Peyer's patch (tissue), 4 donors: ENCODE data around the gene TBL1XR1. TPM values are rescaled to one million over a fixed set of nuclear protein-coding genes. Genes with fewer than 3 reads are reported as not detected.
"Not testable (repeated sequence)": the region's sequence is repeated elsewhere in the genome, so short reads cannot be mapped to it uniquely, and the experiment has no call there.

Source experiments
- DNase-seq, 3 donors: peaks; one replicate each; pipeline ENCODE4 v3.0.0-alpha.2; 2017 to 2019
- H3K27ac ChIP-seq, 4 donors: fragments of 200-600 bp; sonication (generic); one replicate each; pipeline ENCODE4 v1.5.1; 2016 to 2019
- H3K27me3 ChIP-seq, 2 donors: fragments of 200-600 bp; sonication (generic); one replicate each; pipeline ENCODE4 v1.5.1; 2019
- H3K36me3 ChIP-seq, 3 donors: fragments of 200-600 bp; sonication (generic); one replicate each; pipeline ENCODE4 v1.5.1; 2016 to 2019
- H3K4me1 ChIP-seq, 4 donors: fragments of 200-600 bp; sonication (generic); one replicate each; pipeline ENCODE4 v1.5.1; 2016 to 2019
- H3K4me3 ChIP-seq, 4 donors: fragments of 200-600 bp; sonication (generic); 1 replicate in 3 of 4; 2 replicates in 1 of 4; pipeline ENCODE4 v1.5.1; 2016 to 2019; ENCODE audit warnings: mild to moderate bottlenecking in 1 of 4
- H3K9me3 ChIP-seq, 4 donors: fragments of 200-600 bp; sonication (generic); one replicate each; pipeline ENCODE4 v1.5.1; 2016 to 2019; ENCODE audit warnings: mild to moderate bottlenecking in 1 of 4
- CTCF ChIP-seq, 6 experiments: fragments of 450-650 bp in 4 of 6; fragments of 200-600 bp in 2 of 6; sonication (generic) in 1 of 6; IDR thresholded peaks; one replicate each; pipeline ENCODE4 v1.5.1; 2017 to 2019; ENCODE audit warnings: antibody characterized with exemption in 6 of 6, mild to moderate bottlenecking in 3 of 6, moderate library complexity in 1 of 6
- POLR2A ChIP-seq, 2 donors: fragments of 450-650 bp; IDR thresholded peaks; one replicate each; pipeline ENCODE4 v1.5.1; 2017; ENCODE audit warnings: antibody characterized with exemption in 2 of 2, mild to moderate bottlenecking in 2 of 2, moderate library complexity in 2 of 2
- total RNA-seq, 4 donors: library from RNA; depleted of rRNA; stranded (reverse); fragments of >200 nt; gene quantifications; one replicate each; pipeline ENCODE4 v1.1.0, GENCODE V29; 2016

TBL1XR1 gene
- total RNA-seq, 4 donors from 2014 or later: 40.7 to 81.7 (median 69.4) TPM

- Histone ChIP-seq H3K4me3 (no peak overlapping the region), H3K36me3 (no peaks in the 10 kb centered on the region), H3K9me3 (no peaks in the 10 kb centered on the region), H3K27ac (no peak overlapping the region), H3K4me1 (peaks cover 0 to 29% (median 2%) of the 10 kb centered on the region in 4 donors), H3K27me3 (no peaks in the 10 kb centered on the region)
- DNase-seq: no peak
- TF ChIP-seq CTCF (IDR thresholded peaks at IDR 0.05) (no peak), POLR2A (IDR thresholded peaks at IDR 0.05) (no peak)
These were observed 22.6 kb downstream of the TBL1XR1 start for GRCh38 chr3:177174607-177175170.

GRCh38 chr3:177169936-177170722 lies 27.2 kb downstream of the TBL1XR1 start:
- peaks cover 0 to 13% (median 0%) of the 10 kb centered on the region in 4 donors for H3K4me1 ChIP-seq
- H3K4me3 ChIP-seq: no peak overlapping the region
- no peak for DNase-seq
- no peak for TF ChIP-seq CTCF (IDR thresholded peaks at IDR 0.05)
- TF ChIP-seq POLR2A (IDR thresholded peaks at IDR 0.05): no peak
- no peaks in the 10 kb centered on the region for H3K9me3 ChIP-seq
- H3K36me3 ChIP-seq: no peaks in the 10 kb centered on the region
- no peaks in the 10 kb centered on the region for H3K27me3 ChIP-seq
- H3K27ac ChIP-seq: no peak overlapping the region

- Histone ChIP-seq H3K4me3 (no peak overlapping the region), H3K27ac (no peak overlapping the region), H3K9me3 (no peaks in the 10 kb centered on the region), H3K27me3 (no peaks in the 10 kb centered on the region), H3K4me1 (peaks cover 0 to 8% (median 0%) of the 10 kb centered on the region in 4 donors), H3K36me3 (no peaks in the 10 kb centered on the region)
- no peak for DNase-seq
- TF ChIP-seq CTCF (IDR thresholded peaks at IDR 0.05) (no peak), POLR2A (IDR thresholded peaks at IDR 0.05) (no peak)
These were observed 28.9 kb downstream of the TBL1XR1 start for GRCh38 chr3:177168431-177168830.

- no peak overlapping the region for H3K27ac ChIP-seq
- H3K9me3 ChIP-seq: no peaks in the 10 kb centered on the region
- no peaks in the 10 kb centered on the region for H3K4me1 ChIP-seq
- no peak overlapping the region for H3K4me3 ChIP-seq
- no peak for DNase-seq
- TF ChIP-seq CTCF (IDR thresholded peaks at IDR 0.05): no peak
- TF ChIP-seq POLR2A (IDR thresholded peaks at IDR 0.05): no peak
- H3K36me3 ChIP-seq: no peaks in the 10 kb centered on the region
- no peaks in the 10 kb centered on the region for H3K27me3 ChIP-seq
These were observed 34.5 kb downstream of the TBL1XR1 start for GRCh38 chr3:177162742-177163141.

- H3K4me1 ChIP-seq, H3K9me3 ChIP-seq, DNase-seq, H3K36me3 ChIP-seq, H3K4me3 ChIP-seq, H3K27me3 ChIP-seq, H3K27ac ChIP-seq: not testable (repeated sequence)
These were observed 35.7 kb downstream of the TBL1XR1 start for GRCh38 chr3:177161603-177162002.

GRCh38 chr3:177158461-177158860 lies 38.8 kb downstream of the TBL1XR1 start:
- TF ChIP-seq POLR2A (IDR thresholded peaks at IDR 0.05) (no peak), CTCF (IDR thresholded peaks at IDR 0.05) (no peak)
- Histone ChIP-seq H3K36me3 (no peaks in the 10 kb centered on the region), H3K9me3 (no peaks in the 10 kb centered on the region), H3K4me1 (no peaks in the 10 kb centered on the region), H3K27ac (no peak overlapping the region), H3K4me3 (no peak overlapping the region), H3K27me3 (no peaks in the 10 kb centered on the region)
- no peak for DNase-seq
